Esophagus squamous epithelium (tissue), 4 donors: Measurements from ENCODE around the gene PRPS1.

ENCODE experiments used
- CTCF ChIP-seq, 6 experiments: fragments of 450-650 bp in 4 of 6; fragments of 200-600 bp in 2 of 6; sonication (generic) in 2 of 6; IDR thresholded peaks; one replicate each; pipeline ENCODE4 v1.5.1; 2016 to 2019; ENCODE audit warnings: antibody characterized with exemption in 6 of 6, mild to moderate bottlenecking in 4 of 6, moderate library complexity in 4 of 6
- POLR2A ChIP-seq, 4 donors: fragments of 450-650 bp; IDR thresholded peaks; one replicate each; pipeline ENCODE4 v1.6.1; 2017; ENCODE audit warnings: antibody characterized with exemption in 4 of 4, mild to moderate bottlenecking in 4 of 4, moderate library complexity in 3 of 4

DNA sequence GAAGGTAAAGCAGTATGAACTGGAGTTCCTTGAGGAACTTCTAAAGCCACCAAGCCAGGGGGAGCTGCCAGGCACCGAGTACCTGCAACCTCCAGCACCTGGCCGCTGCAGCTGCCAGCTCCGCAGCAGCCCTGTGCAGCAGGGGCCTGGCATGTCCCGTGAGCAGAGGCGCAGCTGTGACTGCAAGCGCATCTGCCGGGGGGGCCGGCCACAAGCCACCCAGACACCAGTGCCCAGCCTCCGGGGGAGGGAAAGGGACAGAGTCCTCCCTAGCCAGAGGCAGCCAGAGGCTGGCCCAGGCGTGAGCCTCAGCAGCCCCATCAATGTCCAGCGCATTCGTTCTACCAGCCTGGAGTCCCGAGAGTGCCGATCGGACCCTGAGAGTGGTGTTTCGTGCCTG lies 26.6 kb upstream of the PRPS1 start:
- TF ChIP-seq POLR2A (IDR thresholded peaks at IDR 0.05) (no peak), CTCF (IDR thresholded peaks at IDR 0.05) (no peak)
